B cell (primary cell): ENCODE data around the gene MICU1. TPM values are rescaled to one million over a fixed set of nuclear protein-coding genes. Genes with fewer than 3 reads are reported as not detected.

ENCODE experiments used
- ATAC-seq: fragments of 200-7000 bp; cut with Tn5 transposase; one replicate; pipeline ENCODE4 v1.10.0; 2021; ENCODE audit warnings: low read depth, mild to moderate bottlenecking, moderate number of reproducible peaks, moderate library complexity
- CTCF ChIA-PET: fragments of 350-600 bp; sonication (Branson Sonifier 250); formaldehyde crosslinking; loops from one replicate; lab custom pipeline; 2021; ENCODE audit warnings: antibody characterized with exemption, inconsistent platforms; lab: Charles Lee
- POLR2A ChIA-PET: fragments of 350-600 bp; sonication (Branson Sonifier 250); formaldehyde crosslinking; loops from one replicate; lab custom pipeline; 2021; ENCODE audit warnings: antibody characterized with exemption; lab: Charles Lee
- DNase-seq: peaks from one replicate; pipeline ENCODE4 v3.0.0; 2013
- H2AFZ ChIP-seq: 2 replicates; pipeline ENCODE4 v1.6.1; 2012; ENCODE audit warnings: mild to moderate bottlenecking, low read depth, low read length; ENCODE audit not compliant: insufficient read depth, poor library complexity, severe bottlenecking
- H3K27ac ChIP-seq, 2 donors: 1 replicate in 1 of 2; 2 replicates in 1 of 2; pipeline ENCODE4 v1.5.1; 2012 to 2013; ENCODE audit warnings: low read length in 2 of 2, mild to moderate bottlenecking in 2 of 2, moderate library complexity in 1 of 2
- H3K27me3 ChIP-seq, 4 experiments: fragments of 200-600 bp in 1 of 4; sonication (generic) in 1 of 4; replicated peaks in 1 of 4; 1 replicate in 2 of 4; 2 replicates in 2 of 4; pipeline versions ENCODE4 v1.6.1 to v1.7.0; 2013 to 2016; ENCODE audit warnings: low read length in 3 of 4, mild to moderate bottlenecking in 2 of 4, mixed read lengths in 1 of 4, moderate library complexity in 1 of 4; ENCODE audit not compliant: insufficient read depth in 4 of 4, control insufficient read depth in 3 of 4; ENCODE audit errors: control extremely low read depth in 1 of 4
- H3K36me3 ChIP-seq, 2 experiments: replicated peaks in 1 of 2; 1 replicate in 1 of 2; 2 replicates in 1 of 2; pipeline versions ENCODE4 v1.6.1 to v1.7.1; 2013; ENCODE audit warnings: low read length in 1 of 2; ENCODE audit not compliant: insufficient read depth in 2 of 2, control insufficient read depth in 1 of 2; ENCODE audit errors: control extremely low read depth in 1 of 2, extremely low read depth in 1 of 2
- H3K4me1 ChIP-seq, 2 donors: fragments of 200-600 bp in 1 of 2; sonication (generic) in 1 of 2; 1 replicate in 1 of 2; 2 replicates in 1 of 2; pipeline versions ENCODE4 v1.5.1 to v1.6.1; 2013 to 2017; ENCODE audit warnings: low read length in 2 of 2; ENCODE audit not compliant: control insufficient read depth in 2 of 2, insufficient read depth in 2 of 2
- H3K4me2 ChIP-seq: replicated peaks from 2 replicates; pipeline ENCODE3; 2012; ENCODE audit warnings: mild to moderate bottlenecking, low read depth, low read length; ENCODE audit not compliant: poor library complexity, severe bottlenecking
- H3K4me3 ChIP-seq, 5 experiments: fragments of 200-600 bp in 1 of 5; sonication (generic) in 1 of 5; 1 replicate in 3 of 5; 2 replicates in 2 of 5; pipeline versions ENCODE4 v1.5.1 to v1.7.0; 2011 to 2016; ENCODE audit warnings: low read length in 4 of 5, mild to moderate bottlenecking in 4 of 5, low read depth in 2 of 5, control low read depth in 1 of 5, moderate library complexity in 1 of 5; ENCODE audit not compliant: insufficient read depth in 1 of 5; ENCODE audit errors: control extremely low read depth in 1 of 5, extremely low read depth in 1 of 5
- H3K79me2 ChIP-seq: fragments of 200-600 bp; sonication (generic); one replicate; pipeline ENCODE4 v1.6.0; 2016; ENCODE audit warnings: low read length; ENCODE audit not compliant: control insufficient read depth, insufficient read depth
- H3K9ac ChIP-seq: fragments of 200-600 bp; sonication (generic); 2 replicates; pipeline ENCODE4 v1.6.1; 2017; ENCODE audit warnings: mild to moderate bottlenecking, low read length, moderate library complexity
- H3K9me3 ChIP-seq, 3 donors: one replicate each; pipeline versions ENCODE4 v1.6.1 to v1.7.1; 2013; ENCODE audit warnings: low read length in 2 of 3; ENCODE audit not compliant: control insufficient read depth in 2 of 3, insufficient read depth in 1 of 3; ENCODE audit errors: control extremely low read depth in 1 of 3
- H4K20me1 ChIP-seq: 2 replicates; pipeline ENCODE4 v1.6.0; 2012; ENCODE audit warnings: mild to moderate bottlenecking, low read length; ENCODE audit not compliant: insufficient read depth, control insufficient read depth, poor library complexity, severe bottlenecking
- H3K27ac Mint-ChIP-seq: one replicate; pipeline ENCODE4 v1.8.0; 2021; ENCODE audit warnings: mixed read lengths
- H3K27me3 Mint-ChIP-seq: one replicate; pipeline ENCODE4 v1.8.0; 2021; ENCODE audit warnings: mixed read lengths
- H3K4me1 Mint-ChIP-seq: one replicate; pipeline ENCODE4 v1.8.0; 2021; ENCODE audit warnings: mixed read lengths
- H3K4me3 Mint-ChIP-seq: one replicate; pipeline ENCODE4 v1.8.0; 2021; ENCODE audit warnings: mixed read lengths
- H3K9me3 Mint-ChIP-seq: one replicate; pipeline ENCODE4 v1.8.0; 2022; ENCODE audit warnings: mixed read lengths; ENCODE audit not compliant: insufficient read depth
- CTCF ChIP-seq: fragments of 200-600 bp; IDR thresholded peaks from one replicate; pipeline ENCODE4 v1.8.0; 2022; ENCODE audit warnings: antibody characterized with exemption, mild to moderate bottlenecking
- EZH2 ChIP-seq: IDR thresholded peaks from 2 replicates; pipeline ENCODE4 v1.6.1; 2012; ENCODE audit warnings: borderline replicate concordance, low read depth, mild to moderate bottlenecking, moderate library complexity, low read length; ENCODE audit not compliant: insufficient read depth, poor library complexity, severe bottlenecking
- WGBS: methylation state at CpG from one replicate; pipeline ENCODE4 v1.1.5; 2013; ENCODE audit warnings: missing lambda C conversion rate; ENCODE audit not compliant: insufficient coverage; 5-methylcytosine and 5-hydroxymethylcytosine counted together
- intact Hi-C: fragments of 100-400 bp; cut with micrococcal nuclease; formaldehyde crosslinking; loops from one replicate; pipeline ENCODE4 v1.10.0; 2022
- polyA plus RNA-seq: library from polyadenylated mRNA; depleted of rRNA; stranded (reverse); fragments of >200 nt; gene quantifications from 2 replicates; pipeline ENCODE4 v1.2.3, GENCODE V29; 2012
- total RNA-seq, 2 donors: library from RNA; stranded (reverse); fragments of 120-200 nt in 1 of 2; gene quantifications; 1 replicate in 1 of 2; 2 replicates in 1 of 2; pipeline versions ENCODE4 v1.2.3 to v1.2.4, GENCODE V29; 2013 to 2022

MICU1 gene
- total and polyA plus RNA-seq, 2 donors (not counting 1 experiment from before 2014, with no cell fraction given), result 12.0 to 34.7 TPM

- intact Hi-C loops, result loop anchor here (1.0 to 10.0 kb wide), 4 partner anchors 138 to 890 kb away; partner anchors contain the start of genes ANAPC16, ASCC1, DNAJC9 and ECD
- TF ChIP-seq EZH2 (no peak), CTCF (no peak)
- Histone ChIP-seq H3K9ac (peak within 1 kb of the TSS; percentile 96), H3K36me3 (peaks cover 4 to 5% of the 10 kb centered on the region in 2 experiments), H4K20me1 (peaks cover 13% of the 10 kb centered on the region), H3K27ac (peak within 1 kb of the TSS; percentile 90 to 97), H3K4me1 (peaks cover 15 to 17% of the 10 kb centered on the region in 2 donors), H3K4me2 (peak within 1 kb of the TSS; percentile 99), H3K27me3 (no peaks in the 10 kb centered on the region), H3K9me3 (no peaks in the 10 kb centered on the region), H3K79me2 (peaks cover 48% of the 10 kb centered on the region), H3K4me3 (peak within 1 kb of the TSS; percentile 65 to 98 (median 97)), H2AFZ (peak within 1 kb of the TSS; percentile 92)
- WGBS, result under 1% methylated on average over 58 of the region's 74 CpGs
- H3K27ac Mint-ChIP-seq, result peak within 1 kb of the TSS; percentile 99
- CTCF ChIA-PET, result interaction anchor here (1.0 to 2.0 kb wide), 4 partner anchors 10 to 306 kb away, joined by 4 to 11 read pairs (median 6); no protein-coding TSS in a partner anchor
- no peaks in the 10 kb centered on the region for H3K27me3 Mint-ChIP-seq
- peak; percentile 97 for DNase-seq
- peak within 1 kb of the TSS; percentile 99 for H3K4me3 Mint-ChIP-seq
- peak; percentile 87 for ATAC-seq
- no peaks in the 10 kb centered on the region for H3K9me3 Mint-ChIP-seq
- POLR2A ChIA-PET, result interaction anchor here (0.5 to 0.8 kb wide), 3 partner anchors 130 to 1018 kb away, joined by 3 to 9 read pairs (median 4); partner anchors contain the start of gene SPOCK2
- peaks cover 39% of the 10 kb centered on the region for H3K4me1 Mint-ChIP-seq
Observed at GRCh38 chr10:72354356-72355213, 271.3 kb downstream of the MICU1 start, which contains the start of gene DNAJB12. TSS of gene DNAJB12 (minus strand) at chr10:72354919. CDS start at chr10:72354897, 22 bp downstream.
